ENCODE data around the gene SHH. TPM values are rescaled to one million over a fixed set of nuclear protein-coding genes. Genes with fewer than 3 reads are reported as not detected.
A peak's percentile ranks its signal among the peaks of the same experiment; 100 is the strongest.

The SHH gene
- total and polyA plus RNA-seq, 2 donors (not counting 1 experiment from before 2014, with no cell fraction given), result under 0.01 TPM; not detected in 1

DNA sequence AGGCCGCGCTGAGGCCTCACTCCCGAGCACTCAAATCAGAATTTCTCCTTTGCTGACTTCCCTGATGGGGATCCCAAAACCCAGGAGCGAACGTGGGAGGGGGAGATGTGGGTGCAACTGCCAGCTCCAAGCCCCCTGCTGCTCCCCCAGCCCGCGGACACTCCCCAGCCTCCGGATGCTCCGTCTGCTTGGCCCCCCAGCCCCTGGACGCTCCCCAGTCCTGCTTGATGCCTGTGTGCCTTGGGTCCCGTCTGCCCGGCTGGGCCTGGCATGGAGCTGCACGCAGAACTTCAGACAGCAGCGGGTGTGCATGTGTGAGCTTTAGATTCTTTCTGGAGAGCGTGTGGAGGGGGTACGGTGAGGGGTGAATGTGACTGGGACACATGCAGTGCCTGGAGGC lies 4.7 kb upstream of the SHH start:
- TF ChIP-seq, protein P1, sequence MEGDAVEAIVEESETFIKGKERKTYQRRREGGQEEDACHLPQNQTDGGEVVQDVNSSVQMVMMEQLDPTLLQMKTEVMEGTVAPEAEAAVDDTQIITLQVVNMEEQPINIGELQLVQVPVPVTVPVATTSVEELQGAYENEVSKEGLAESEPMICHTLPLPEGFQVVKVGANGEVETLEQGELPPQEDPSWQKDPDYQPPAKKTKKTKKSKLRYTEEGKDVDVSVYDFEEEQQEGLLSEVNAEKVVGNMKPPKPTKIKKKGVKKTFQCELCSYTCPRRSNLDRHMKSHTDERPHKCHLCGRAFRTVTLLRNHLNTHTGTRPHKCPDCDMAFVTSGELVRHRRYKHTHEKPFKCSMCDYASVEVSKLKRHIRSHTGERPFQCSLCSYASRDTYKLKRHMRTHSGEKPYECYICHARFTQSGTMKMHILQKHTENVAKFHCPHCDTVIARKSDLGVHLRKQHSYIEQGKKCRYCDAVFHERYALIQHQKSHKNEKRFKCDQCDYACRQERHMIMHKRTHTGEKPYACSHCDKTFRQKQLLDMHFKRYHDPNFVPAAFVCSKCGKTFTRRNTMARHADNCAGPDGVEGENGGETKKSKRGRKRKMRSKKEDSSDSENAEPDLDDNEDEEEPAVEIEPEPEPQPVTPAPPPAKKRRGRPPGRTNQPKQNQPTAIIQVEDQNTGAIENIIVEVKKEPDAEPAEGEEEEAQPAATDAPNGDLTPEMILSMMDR (conservative IDR thresholded peaks at IDR 0.05 in 1 of 2, IDR thresholded peaks at IDR 0.05 in 1 of 2; ENCODE audit: low read depth in 1 of 2, low read length in 2 of 2), result no peak
- no peak for TF ChIP-seq EZH2 (IDR thresholded peaks at IDR 0.05; ENCODE audit: low read length, missing control alignments)
- no peak for DNase-seq (ENCODE audit: low read depth in 2 of 2)
- Histone ChIP-seq H3K27ac (ENCODE audit: insufficient read depth, low read length) (no peak overlapping the region), H2AFZ (ENCODE audit: low read length) (no peak overlapping the region), H4K20me1 (ENCODE audit: control insufficient read depth, extremely low read depth, insufficient read depth, low read length) (no peaks in the 10 kb centered on the region), H3K4me2 (ENCODE audit: extremely low read depth, insufficient read depth, low read length) (no peak overlapping the region), H3K79me2 (ENCODE audit: control insufficient read depth, insufficient read depth, low read length) (no peaks in the 10 kb centered on the region), H3K4me1 (ENCODE audit: control insufficient read depth, extremely low read depth, insufficient read depth, low read length) (no peaks in the 10 kb centered on the region), H3K9me3 (ENCODE audit: control insufficient read depth, insufficient read depth, low read depth, low read length) (no peaks in the 10 kb centered on the region), H3K9ac (ENCODE audit: insufficient read depth, low read length) (no peak overlapping the region), H3K27me3 (ENCODE audit: control insufficient read depth, insufficient read depth, low read length) (peaks cover 22% of the 10 kb centered on the region), H3K4me3 (replicated peaks in 1 of 4; ENCODE audit: control extremely low read depth in 1 of 4, insufficient read depth in 1 of 4, low read depth in 3 of 4, low read length in 4 of 4) (no peak overlapping the region), H3K36me3 (ENCODE audit: control insufficient read depth, insufficient read depth, low read length) (no peaks in the 10 kb centered on the region)

DNA sequence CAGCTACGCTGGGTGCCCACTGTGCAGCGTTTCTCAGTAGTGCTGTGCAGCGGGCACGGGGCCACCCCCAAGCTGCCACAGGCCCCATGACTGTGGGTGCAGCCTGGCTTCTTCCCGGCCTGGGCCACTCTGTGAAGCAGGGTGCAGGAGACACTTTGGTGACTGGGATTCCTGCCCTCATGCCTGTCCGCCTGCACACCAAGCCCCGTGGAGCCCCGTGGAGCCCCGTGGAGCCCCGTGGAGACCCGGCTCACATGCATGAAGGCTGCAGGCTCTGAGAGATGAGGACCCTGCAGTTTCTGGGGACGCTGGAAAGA lies 3.9 kb upstream of the SHH start:
- no peaks in the 10 kb centered on the region for H3K36me3 ChIP-seq (ENCODE audit: control insufficient read depth, insufficient read depth, low read length)
- H4K20me1 ChIP-seq (ENCODE audit: control insufficient read depth, extremely low read depth, insufficient read depth, low read length), result no peaks in the 10 kb centered on the region
- no peak overlapping the region for H2AFZ ChIP-seq (ENCODE audit: low read length)
- TF ChIP-seq EZH2 (IDR thresholded peaks at IDR 0.05; ENCODE audit: low read length, missing control alignments), result no peak
- TF ChIP-seq, protein P1 (conservative IDR thresholded peaks at IDR 0.05 in 1 of 2, IDR thresholded peaks at IDR 0.05 in 1 of 2; ENCODE audit: low read depth in 1 of 2, low read length in 2 of 2), result no peak
- no peak for DNase-seq (ENCODE audit: low read depth in 2 of 2)
- H3K27me3 ChIP-seq (ENCODE audit: control insufficient read depth, insufficient read depth, low read length), result peaks cover 30% of the 10 kb centered on the region
- H3K9me3 ChIP-seq (ENCODE audit: control insufficient read depth, insufficient read depth, low read depth, low read length), result no peaks in the 10 kb centered on the region
- no peak overlapping the region for H3K27ac ChIP-seq (ENCODE audit: insufficient read depth, low read length)
- H3K9ac ChIP-seq (ENCODE audit: insufficient read depth, low read length), result no peak overlapping the region
- H3K79me2 ChIP-seq (ENCODE audit: control insufficient read depth, insufficient read depth, low read length), result no peaks in the 10 kb centered on the region
- no peak overlapping the region for H3K4me2 ChIP-seq (ENCODE audit: extremely low read depth, insufficient read depth, low read length)
- no peak overlapping the region for H3K4me3 ChIP-seq (replicated peaks in 1 of 4; ENCODE audit: control extremely low read depth in 1 of 4, insufficient read depth in 1 of 4, low read depth in 3 of 4, low read length in 4 of 4)
- H3K4me1 ChIP-seq (ENCODE audit: control insufficient read depth, extremely low read depth, insufficient read depth, low read length), result no peaks in the 10 kb centered on the region

DNA sequence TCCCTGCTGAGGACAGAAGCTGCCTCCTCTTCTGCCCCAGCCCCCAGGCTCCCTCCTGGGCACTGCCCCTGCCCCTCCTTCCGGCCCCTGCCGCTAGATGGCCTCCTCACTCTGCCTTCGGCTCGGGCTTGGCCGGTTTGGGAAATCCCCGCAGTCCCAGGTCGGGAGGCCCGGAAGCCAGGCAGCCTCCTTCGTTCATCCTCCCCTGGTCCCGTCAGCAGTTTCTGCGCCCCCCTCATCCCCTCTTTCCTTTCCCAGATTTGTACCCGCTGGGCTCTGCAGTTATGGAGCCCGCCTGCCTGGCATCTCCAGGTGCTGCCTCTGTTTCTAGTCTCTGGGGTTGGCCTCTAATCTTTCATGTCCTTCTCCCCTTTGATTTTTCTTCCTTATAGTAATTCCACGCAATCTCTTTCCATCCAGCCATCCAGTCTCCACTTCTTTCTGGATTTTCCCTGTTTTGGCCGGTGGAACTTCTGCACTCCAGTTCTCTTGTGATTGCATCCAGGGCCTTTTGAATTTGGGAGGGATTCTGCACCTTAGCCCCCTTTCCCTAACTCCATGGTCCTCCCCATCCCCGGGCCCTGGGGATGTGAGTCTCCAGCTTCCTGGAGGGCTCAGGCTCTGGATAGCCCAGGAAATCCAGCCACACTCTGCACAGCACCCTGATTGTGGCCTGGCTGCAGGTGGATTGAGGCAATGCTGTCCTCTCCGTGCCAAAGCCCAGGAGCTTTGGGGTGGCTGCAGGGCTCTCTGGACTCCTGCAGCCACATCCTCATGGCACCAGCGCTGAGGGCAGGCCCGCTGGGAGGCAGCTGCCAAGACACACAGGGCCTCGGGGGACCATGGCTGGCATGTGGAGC lies 3.3 kb upstream of the SHH start:
- Histone ChIP-seq H3K27ac (ENCODE audit: insufficient read depth, low read length) (no peak overlapping the region), H3K9ac (ENCODE audit: insufficient read depth, low read length) (no peak overlapping the region), H3K79me2 (ENCODE audit: control insufficient read depth, insufficient read depth, low read length) (no peaks in the 10 kb centered on the region), H3K36me3 (ENCODE audit: control insufficient read depth, insufficient read depth, low read length) (no peaks in the 10 kb centered on the region), H2AFZ (ENCODE audit: low read length) (no peak overlapping the region), H3K4me1 (ENCODE audit: control insufficient read depth, extremely low read depth, insufficient read depth, low read length) (no peaks in the 10 kb centered on the region), H3K27me3 (ENCODE audit: control insufficient read depth, insufficient read depth, low read length) (peaks cover 35% of the 10 kb centered on the region), H3K4me3 (replicated peaks in 1 of 4; ENCODE audit: control extremely low read depth in 1 of 4, insufficient read depth in 1 of 4, low read depth in 3 of 4, low read length in 4 of 4) (no peak overlapping the region), H4K20me1 (ENCODE audit: control insufficient read depth, extremely low read depth, insufficient read depth, low read length) (no peaks in the 10 kb centered on the region), H3K9me3 (ENCODE audit: control insufficient read depth, insufficient read depth, low read depth, low read length) (no peaks in the 10 kb centered on the region), H3K4me2 (ENCODE audit: extremely low read depth, insufficient read depth, low read length) (no peak overlapping the region)
- TF ChIP-seq, protein P1 (conservative IDR thresholded peaks at IDR 0.05 in 1 of 2, IDR thresholded peaks at IDR 0.05 in 1 of 2; ENCODE audit: low read depth in 1 of 2, low read length in 2 of 2), result peak; percentile 64 to 78
- no peak for TF ChIP-seq EZH2 (IDR thresholded peaks at IDR 0.05; ENCODE audit: low read length, missing control alignments)
- DNase-seq (ENCODE audit: low read depth in 2 of 2), result peak; percentile 36 to 53
